ENCODE results near the gene GPC6.
"Not testable (repeated sequence)": the region's sequence is repeated elsewhere in the genome, so short reads cannot be mapped to it uniquely, and the experiment has no call there.

Gene GPC6

GRCh38 chr13:93270769-93271742, 44.4 kb downstream of the GPC6 start:
- DNase-seq = peak; percentile 92

GRCh38 chr13:93279982-93280381, 53.4 kb downstream of the GPC6 start:
- no peak for DNase-seq

DNA sequence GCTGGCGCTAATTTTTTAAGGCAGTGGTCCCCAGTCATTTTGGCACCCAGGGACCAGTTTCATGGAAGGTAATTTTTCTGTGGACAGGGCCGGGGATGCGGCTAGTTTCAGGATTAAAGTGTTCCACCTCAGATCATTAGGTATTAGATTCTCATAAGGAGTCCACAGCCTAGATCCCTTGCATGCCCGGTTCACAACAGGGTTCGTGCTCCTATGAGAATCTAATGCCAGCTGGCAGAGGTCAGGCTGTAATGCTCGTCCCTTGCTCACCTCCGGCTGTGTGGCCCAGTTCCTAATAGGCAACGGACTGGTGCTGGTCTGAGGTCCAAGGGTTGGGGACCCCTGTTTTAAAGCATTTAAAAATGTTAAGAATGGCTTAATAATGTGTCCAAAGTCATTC, 54.1 kb downstream of the GPC6 start:
- no peak for DNase-seq

DNA sequence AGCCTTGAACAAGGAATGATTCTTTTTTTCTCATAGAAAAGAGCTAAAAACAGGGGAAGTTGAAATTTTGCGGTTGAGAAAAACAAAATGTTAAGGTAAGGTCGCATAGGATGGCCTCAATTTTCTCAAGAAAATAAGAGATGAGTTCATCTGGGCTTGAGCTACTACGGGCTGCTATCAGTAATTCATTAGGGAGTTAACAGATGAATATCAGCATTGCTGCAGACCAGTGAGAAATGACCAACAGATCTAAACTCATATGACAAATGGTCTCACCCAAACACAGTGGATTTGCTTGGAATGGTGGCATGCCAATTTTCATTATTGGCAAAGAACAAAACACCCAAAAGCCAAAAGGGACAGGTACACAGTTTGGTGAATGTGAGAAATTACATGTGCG, 56.6 kb downstream of the GPC6 start:
- no peak for DNase-seq

GRCh38 chr13:93284064-93284463, 57.5 kb downstream of the GPC6 start:
- no peak for DNase-seq

- DNase-seq = no peak
Measured at GRCh38 chr13:93286047-93286446, 59.4 kb downstream of the GPC6 start.

GRCh38 chr13:93289053-93289452, 62.4 kb downstream of the GPC6 start:
- no peak for DNase-seq

DNA sequence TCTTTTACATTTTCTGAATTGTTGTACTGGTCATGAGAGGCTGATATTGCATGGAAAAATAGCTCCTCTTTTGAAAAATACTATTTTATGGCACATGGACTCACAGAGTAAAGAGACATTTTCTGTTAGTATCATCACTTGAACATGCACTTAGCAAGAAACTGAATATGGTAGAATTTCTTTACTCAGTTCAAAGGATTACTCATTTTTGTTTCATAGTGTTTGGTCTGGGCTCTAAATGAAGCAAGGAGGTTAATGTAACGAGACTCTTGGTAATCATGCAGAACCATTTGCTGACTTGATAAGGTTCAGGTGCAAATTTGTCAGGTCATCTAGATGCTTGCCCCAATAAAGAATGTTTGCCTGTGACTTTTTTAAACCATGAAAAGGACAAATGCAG, 63.2 kb downstream of the GPC6 start:
- DNase-seq = no peak

DNA sequence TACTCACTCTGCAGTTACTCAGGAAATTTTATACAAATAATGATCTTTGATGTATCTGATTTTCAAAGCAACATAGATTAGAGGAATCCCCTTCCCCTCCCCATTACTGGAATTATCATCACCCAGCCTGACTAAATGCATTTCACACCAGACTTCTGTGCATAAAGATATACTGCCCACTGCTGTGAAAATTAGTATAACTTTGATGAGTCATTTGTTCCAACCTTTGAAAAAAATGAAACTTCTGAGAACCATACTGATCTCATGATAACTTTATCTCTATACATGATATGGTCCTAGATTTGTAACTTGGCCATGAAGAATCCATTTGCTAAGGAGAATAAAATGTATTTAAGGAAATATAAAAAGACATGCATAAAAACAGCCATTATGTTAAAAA, 63.9 kb downstream of the GPC6 start:
- no peak for DNase-seq

- DNase-seq = no peak
Measured at GRCh38 chr13:93292366-93292765, 65.8 kb downstream of the GPC6 start.

GRCh38 chr13:93293710-93294109, 67.1 kb downstream of the GPC6 start:
- no peak for DNase-seq

DNA sequence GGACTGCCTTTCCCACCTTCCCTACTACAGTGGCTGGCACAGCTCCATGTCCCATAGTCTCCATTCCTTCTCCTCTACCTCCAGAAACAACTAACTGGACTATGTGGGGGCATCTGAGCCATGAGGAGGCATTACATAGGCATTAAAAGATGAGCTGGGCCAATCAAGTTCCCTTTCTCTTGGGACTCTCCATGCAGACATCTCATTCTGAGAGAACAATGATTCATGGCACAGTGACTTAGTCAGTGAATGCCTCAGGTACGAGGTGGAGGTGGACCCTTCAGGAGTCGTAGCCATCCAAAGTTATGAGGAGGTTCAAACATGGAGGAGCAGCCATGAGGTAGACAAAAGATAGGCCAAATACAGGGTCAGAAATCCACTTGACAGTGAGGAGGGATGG, 70.0 kb downstream of the GPC6 start:
- no peak for DNase-seq

- no peak for DNase-seq
Measured at GRCh38 chr13:93298713-93299112, 72.1 kb downstream of the GPC6 start.

DNA sequence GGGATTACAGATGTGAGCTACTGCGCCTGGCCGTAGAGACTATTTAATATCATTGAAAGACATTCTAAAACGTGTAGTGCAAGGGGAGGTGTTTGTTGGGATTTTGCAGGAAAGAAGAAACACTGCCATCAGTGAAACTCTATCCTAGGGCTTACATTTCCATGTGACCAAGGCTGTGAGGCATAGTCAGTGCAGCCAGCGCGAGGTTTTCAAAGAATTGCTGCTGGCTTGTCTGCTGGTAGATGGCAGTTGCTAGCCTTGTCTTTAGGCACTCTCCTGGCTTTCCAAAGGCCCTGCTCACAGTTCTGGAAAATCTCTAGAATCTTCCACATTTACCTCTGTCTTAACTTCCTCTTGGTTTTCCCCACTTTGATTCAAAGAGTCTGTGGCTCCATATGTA, 77.5 kb downstream of the GPC6 start:
- peak; percentile 27 for DNase-seq

- DNase-seq = peak; percentile 62
Measured at GRCh38 chr13:93304868-93305613, 78.4 kb downstream of the GPC6 start.

GRCh38 chr13:93305886-93306285, 79.3 kb downstream of the GPC6 start:
- DNase-seq = no peak

DNA sequence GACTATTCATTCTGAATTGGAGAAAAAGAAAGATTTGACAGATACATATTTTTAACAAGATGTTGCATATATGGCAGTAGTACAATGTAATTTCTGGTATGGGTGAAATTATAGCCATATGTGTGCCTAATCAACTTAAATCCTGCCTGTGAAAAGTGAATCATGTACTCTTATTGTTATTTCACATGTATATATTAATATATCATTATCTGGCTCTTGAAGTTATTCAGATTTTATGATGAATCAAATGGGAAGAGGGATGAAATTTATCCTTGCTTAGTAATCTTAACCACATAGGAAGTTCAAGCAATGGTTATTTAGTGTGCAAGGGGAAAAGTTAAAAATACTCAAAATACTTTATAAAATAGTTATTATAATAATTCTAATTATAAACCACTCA, 80.5 kb downstream of the GPC6 start:
- DNase-seq = no peak

DNA sequence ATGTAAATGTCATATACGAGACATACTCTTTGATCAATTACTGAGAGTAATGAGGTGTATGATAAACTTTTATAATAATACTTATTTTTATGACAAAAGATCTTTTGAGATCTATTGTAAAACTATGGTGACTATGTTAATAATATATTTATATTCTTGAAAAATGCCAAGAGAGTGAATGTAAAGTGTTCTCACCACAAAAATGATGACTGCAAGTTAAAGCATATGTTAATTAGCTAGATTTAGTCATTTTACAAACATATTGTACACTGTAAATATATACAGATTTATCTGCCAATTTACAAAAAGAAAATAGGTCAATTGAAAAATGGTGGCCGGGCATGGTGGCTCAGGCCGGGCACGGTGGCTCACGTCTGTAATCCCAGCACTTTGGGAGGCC, 81.0 kb downstream of the GPC6 start:
- no peak for DNase-seq

- DNase-seq = no peak
Measured at GRCh38 chr13:93309886-93310523, 83.4 kb downstream of the GPC6 start.

- no peak for DNase-seq
Measured at GRCh38 chr13:93316841-93317240, 90.2 kb downstream of the GPC6 start.

DNA sequence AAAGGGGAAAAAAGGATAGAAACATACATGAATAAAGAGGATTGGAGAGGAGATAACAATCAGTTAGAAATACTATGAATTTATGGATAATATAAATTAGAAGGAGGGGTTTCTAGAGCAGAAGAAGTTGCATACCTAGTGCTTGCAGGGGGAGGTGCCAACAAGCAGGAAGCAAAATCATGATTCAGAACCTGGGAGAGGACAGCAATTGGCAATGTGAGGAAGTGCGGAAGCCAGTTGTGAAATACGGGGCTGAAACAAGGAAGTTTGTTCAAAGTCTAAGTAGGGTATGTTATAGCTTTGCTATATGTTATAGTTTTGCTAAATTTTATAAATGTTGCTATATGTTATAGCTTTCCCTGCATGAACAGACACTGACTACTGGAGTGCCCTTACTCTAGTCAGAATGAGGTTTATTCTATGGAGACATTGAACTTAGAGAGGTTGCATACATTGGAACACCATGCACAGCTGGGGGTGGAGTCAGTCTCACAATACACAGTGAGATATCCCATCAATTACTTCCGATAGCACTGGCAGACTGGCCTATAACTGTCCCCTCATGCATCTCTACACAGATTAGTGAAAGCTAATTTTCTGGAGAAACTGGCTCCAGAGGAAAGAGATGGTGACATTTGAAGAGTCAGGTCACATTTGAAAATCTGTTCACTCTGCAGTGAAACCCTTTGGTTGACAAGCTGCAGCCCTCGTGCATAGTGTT, 92.1 kb downstream of the GPC6 start:
- no peak for DNase-seq

DNA sequence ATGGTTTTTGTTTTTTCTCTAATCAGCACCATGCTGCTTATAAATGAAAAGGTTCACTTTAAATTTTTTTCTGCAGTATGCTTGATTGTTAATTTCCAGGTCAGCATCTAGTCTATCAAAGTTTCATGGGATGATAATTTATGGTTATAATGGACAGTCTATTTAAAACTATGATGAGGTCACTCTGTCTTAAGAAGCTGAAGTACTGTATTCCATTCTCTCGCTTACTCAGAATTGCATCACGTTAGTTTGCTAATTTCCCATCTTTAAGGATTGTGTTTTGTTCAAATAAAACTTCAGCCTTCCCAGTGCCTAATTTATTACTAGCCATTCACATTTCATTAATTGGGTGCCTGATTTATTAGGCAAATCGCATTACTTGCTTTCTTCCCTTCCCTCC, 94.3 kb downstream of the GPC6 start:
- no peak for DNase-seq

- DNase-seq = not testable (repeated sequence)
Measured at GRCh38 chr13:93323880-93324279, 97.3 kb downstream of the GPC6 start.

All from NCI-H2171 treated with DMSO at 0.1 percent for 48 hours (cell line).